A673 (cell line): Measurements from ENCODE around the gene GCNT1. TPM values are rescaled to one million over a fixed set of nuclear protein-coding genes. Genes with fewer than 3 reads are reported as not detected.

Experiments
- BruUV-seq: library from RNA; stranded (reverse); fragments of 400-500 nt; replicated peaks from 2 replicates; lab custom pipeline; 2021; lab: Mats Ljungman, UMichigan
- CTCF ChIA-PET: fragments of 300-600 bp; sonication (Branson Sonifier 250); formaldehyde crosslinking; loops from one replicate; lab custom pipeline; 2022; ENCODE audit warnings: antibody characterized with exemption; lab: Charles Lee
- POLR2A ChIA-PET: fragments of 300-600 bp; sonication (Branson Sonifier 250); formaldehyde crosslinking; loops from one replicate; lab custom pipeline; 2022; ENCODE audit warnings: antibody characterized with exemption; ENCODE audit not compliant: low non-redundant PET; lab: Charles Lee
- DNase-seq: peaks from one replicate; pipeline ENCODE4 v3.0.0-alpha.2; 2015; ENCODE audit warnings: low spot score
- H3K27ac ChIP-seq: fragments of 200-600 bp; sonication (generic); 2 replicates; pipeline ENCODE4 v1.5.1; 2016; ENCODE audit warnings: mixed run types, low read depth, mild to moderate bottlenecking, mixed read lengths, antibody characterized with exemption, low read length; ENCODE audit not compliant: poor library complexity, severe bottlenecking
- H3K27me3 ChIP-seq: fragments of 200-600 bp; sonication (generic); replicated peaks from 2 replicates; pipeline ENCODE4 v1.6.1; 2017; ENCODE audit warnings: mixed run types, low read depth, mild to moderate bottlenecking, mixed read lengths, antibody characterized with exemption, low read length; ENCODE audit not compliant: insufficient read depth, poor library complexity
- H3K36me3 ChIP-seq: fragments of 200-600 bp; sonication (generic); 2 replicates; pipeline ENCODE4 v1.6.1; 2016; ENCODE audit warnings: mixed run types, mild to moderate bottlenecking, mixed read lengths, antibody characterized with exemption, low read length; ENCODE audit not compliant: insufficient read depth, poor library complexity, severe bottlenecking
- H3K4me1 ChIP-seq: fragments of 200-600 bp; sonication (generic); 2 replicates; pipeline ENCODE4 v1.6.1; 2017; ENCODE audit warnings: mixed run types, mild to moderate bottlenecking, mixed read lengths, antibody characterized with exemption, low read length; ENCODE audit not compliant: insufficient read depth, poor library complexity, severe bottlenecking
- H3K4me3 ChIP-seq: fragments of 200-600 bp; sonication (generic); 2 replicates; pipeline ENCODE4 v1.5.1; 2016; ENCODE audit warnings: low read depth, mixed run types, mild to moderate bottlenecking, mixed read lengths, low read length; ENCODE audit not compliant: poor library complexity, severe bottlenecking
- H3K9me3 ChIP-seq: fragments of 200-600 bp; sonication (generic); 2 replicates; pipeline ENCODE4 v1.6.1; 2016; ENCODE audit warnings: mixed run types, low read depth, mild to moderate bottlenecking, mixed read lengths, antibody characterized with exemption, low read length; ENCODE audit not compliant: poor library complexity, severe bottlenecking
- EZH2 ChIP-seq: fragments of 200-600 bp; sonication (generic); IDR thresholded peaks from 2 replicates; pipeline ENCODE4 v1.6.1; 2017; ENCODE audit warnings: borderline replicate concordance, low read depth, mild to moderate bottlenecking, mixed read lengths, antibody characterized with exemption, low read length; ENCODE audit not compliant: poor library complexity, severe bottlenecking
- intact Hi-C: fragments of 100-400 bp; cut with micrococcal nuclease; formaldehyde crosslinking; loops from one replicate; pipeline ENCODE4 v1.10.0; 2022; ENCODE audit not compliant: unreplicated experiment
- total RNA-seq: library from RNA; stranded (reverse); gene quantifications from 2 replicates; pipeline ENCODE4 v1.2.3, GENCODE V29; 2021
- TF ChIP-seq, protein P1 (sequence below): fragments of 300-800, 200-600 bp; sonication (generic); conservative IDR thresholded peaks from 2 replicates; pipeline ENCODE4 v1.5.1; 2017; ENCODE audit warnings: low read depth, mild to moderate bottlenecking, antibody characterized with exemption, low read length, moderate library complexity, mixed read lengths

The GCNT1 gene
- total RNA-seq, 1 experiment from 2014 or later = not detected

DNA sequence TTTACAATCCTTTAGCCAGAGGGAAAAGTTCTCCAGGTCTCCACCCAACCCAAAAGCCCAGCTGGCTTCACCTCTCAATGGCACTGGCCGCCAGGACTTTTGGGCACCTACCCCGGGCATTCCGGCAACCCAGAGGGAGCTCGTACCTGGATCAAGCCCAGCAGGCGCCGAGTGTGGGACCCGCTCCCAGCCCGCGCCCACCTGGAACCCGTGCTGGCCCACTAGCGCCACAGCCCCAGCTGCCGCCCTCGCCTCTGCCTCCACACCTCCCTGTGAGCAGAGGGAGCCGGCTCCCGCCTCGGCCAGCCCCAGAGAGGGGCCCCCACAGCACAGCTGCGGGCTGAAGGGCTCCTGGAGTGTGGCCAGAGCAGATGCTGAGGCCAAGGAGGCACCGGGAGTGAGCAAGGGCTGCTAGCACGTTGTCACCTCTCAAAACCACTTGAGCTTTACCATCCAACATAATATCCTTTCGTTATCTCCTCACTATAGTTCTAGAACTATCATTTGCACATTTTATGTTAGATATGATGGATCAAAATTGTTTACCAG lies 69.7 kb downstream of the GCNT1 start:
- CTCF ChIA-PET = no interaction called here
- BruUV-seq = no TSS peak

DNA sequence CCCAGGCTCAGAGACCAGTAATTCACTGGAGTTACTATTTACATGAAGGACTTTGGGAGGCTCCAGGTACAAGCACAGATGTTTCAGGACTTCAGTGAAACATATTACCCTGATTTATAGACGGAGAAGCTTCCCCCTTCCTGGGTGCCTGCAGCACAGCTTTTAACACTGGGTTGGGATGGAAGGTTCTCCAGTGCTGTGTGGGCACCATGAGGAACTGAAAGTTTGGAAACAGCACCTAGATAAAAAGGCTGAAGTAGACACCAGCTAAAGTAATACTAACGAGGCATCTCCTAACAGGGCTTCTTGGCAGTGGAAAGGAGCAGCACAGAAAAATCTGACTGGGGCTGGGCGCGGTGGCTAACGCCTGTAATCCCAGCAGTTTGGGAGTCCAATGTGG lies 70.7 kb downstream of the GCNT1 start:
- H3K4me1 ChIP-seq = no peaks in the 10 kb centered on the region
- no TSS peak for BruUV-seq
- no peak overlapping the region for H3K4me3 ChIP-seq
- H3K27me3 ChIP-seq = no peaks in the 10 kb centered on the region
- no peak overlapping the region for H3K27ac ChIP-seq
- H3K9me3 ChIP-seq = no peaks in the 10 kb centered on the region
- no peak for TF ChIP-seq EZH2
- TF ChIP-seq, protein P1, sequence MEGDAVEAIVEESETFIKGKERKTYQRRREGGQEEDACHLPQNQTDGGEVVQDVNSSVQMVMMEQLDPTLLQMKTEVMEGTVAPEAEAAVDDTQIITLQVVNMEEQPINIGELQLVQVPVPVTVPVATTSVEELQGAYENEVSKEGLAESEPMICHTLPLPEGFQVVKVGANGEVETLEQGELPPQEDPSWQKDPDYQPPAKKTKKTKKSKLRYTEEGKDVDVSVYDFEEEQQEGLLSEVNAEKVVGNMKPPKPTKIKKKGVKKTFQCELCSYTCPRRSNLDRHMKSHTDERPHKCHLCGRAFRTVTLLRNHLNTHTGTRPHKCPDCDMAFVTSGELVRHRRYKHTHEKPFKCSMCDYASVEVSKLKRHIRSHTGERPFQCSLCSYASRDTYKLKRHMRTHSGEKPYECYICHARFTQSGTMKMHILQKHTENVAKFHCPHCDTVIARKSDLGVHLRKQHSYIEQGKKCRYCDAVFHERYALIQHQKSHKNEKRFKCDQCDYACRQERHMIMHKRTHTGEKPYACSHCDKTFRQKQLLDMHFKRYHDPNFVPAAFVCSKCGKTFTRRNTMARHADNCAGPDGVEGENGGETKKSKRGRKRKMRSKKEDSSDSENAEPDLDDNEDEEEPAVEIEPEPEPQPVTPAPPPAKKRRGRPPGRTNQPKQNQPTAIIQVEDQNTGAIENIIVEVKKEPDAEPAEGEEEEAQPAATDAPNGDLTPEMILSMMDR = no peak
- CTCF ChIA-PET = no interaction called here
- no peak for DNase-seq
- POLR2A ChIA-PET = no interaction called here
- intact Hi-C loops = no loop called here
- H3K36me3 ChIP-seq = no peaks in the 10 kb centered on the region

More for the DNA sequence above, 69.7 kb downstream of the GCNT1 start:
- Histone ChIP-seq H3K27me3 (no peaks in the 10 kb centered on the region), H3K9me3 (no peaks in the 10 kb centered on the region), H3K27ac (no peak overlapping the region), H3K4me3 (no peak overlapping the region), H3K4me1 (no peaks in the 10 kb centered on the region), H3K36me3 (no peaks in the 10 kb centered on the region)
- POLR2A ChIA-PET = interaction anchor here (0.6 kb wide), 1 partner anchor 1550 kb away, joined by 3 read pairs; no protein-coding TSS in a partner anchor
- no peak for DNase-seq
- no peak for TF ChIP-seq EZH2
- TF ChIP-seq, protein P1 = no peak
- intact Hi-C loops = no loop called here

DNA sequence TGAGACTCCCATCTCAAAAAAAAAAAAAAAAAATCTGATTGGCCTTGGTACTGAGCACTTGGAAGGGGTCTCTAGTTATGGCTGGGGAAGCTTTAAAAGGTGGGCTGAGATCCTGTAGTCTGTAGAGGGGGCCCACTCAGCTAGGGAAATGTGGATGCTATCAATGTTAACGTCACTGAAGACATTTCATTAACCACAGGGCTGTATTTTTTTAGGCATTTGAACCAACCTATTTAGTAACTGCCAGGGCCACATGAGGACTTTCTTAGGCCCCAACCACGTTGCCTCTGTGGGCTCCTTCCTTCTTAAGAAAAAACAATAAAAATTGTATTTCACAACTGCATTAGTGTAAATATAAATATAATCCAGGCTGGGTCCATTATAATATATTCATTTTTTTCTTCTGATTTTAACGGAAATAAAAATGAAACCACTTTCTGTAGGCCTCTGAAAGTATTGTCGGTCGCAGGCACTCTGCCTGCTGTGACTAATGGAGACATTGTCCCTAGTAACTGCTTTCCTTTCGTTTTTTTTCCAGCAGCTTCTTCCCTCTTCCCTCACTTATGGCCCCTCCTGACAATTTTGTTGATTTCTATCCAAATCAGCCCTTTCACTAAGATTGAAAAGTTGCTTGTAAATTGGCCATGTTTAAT lies 71.6 kb downstream of the GCNT1 start:
- no peaks in the 10 kb centered on the region for H3K9me3 ChIP-seq
- H3K27ac ChIP-seq = no peak overlapping the region
- ChIA-PET POLR2A (no interaction called here), CTCF (no interaction called here)
- TF ChIP-seq, protein P1 = no peak
- no peak for TF ChIP-seq EZH2
- BruUV-seq = no TSS peak
- no peaks in the 10 kb centered on the region for H3K4me1 ChIP-seq
- H3K4me3 ChIP-seq = no peak overlapping the region
- intact Hi-C loops = no loop called here
- DNase-seq = no peak
- H3K27me3 ChIP-seq = no peaks in the 10 kb centered on the region
- H3K36me3 ChIP-seq = no peaks in the 10 kb centered on the region
